ENCODE measurements around the gene PIK3R5.

Gene PIK3R5

GRCh38 chr17:9009096-9009495 is 43.6 kb upstream of the PIK3R5 start:
- no peaks in the 10 kb centered on the region for H4K20me1 ChIP-seq (ENCODE audit: control insufficient read depth, insufficient read depth, low read depth, low read length)
- no peaks in the 10 kb centered on the region for H3K9me3 ChIP-seq (ENCODE audit: control insufficient read depth, insufficient read depth, low read length)
- H3K79me2 ChIP-seq (ENCODE audit: control insufficient read depth, low read length), result no peaks in the 10 kb centered on the region
- no peaks in the 10 kb centered on the region for H3K36me3 ChIP-seq (ENCODE audit: control insufficient read depth, low read length)
- TF ChIP-seq CTCF (IDR thresholded peaks at IDR 0.05; ENCODE audit: low read depth, low read length, poor library complexity, severe bottlenecking) (no peak), EZH2phosphoT487 (IDR thresholded peaks at IDR 0.05; ENCODE audit: borderline replicate concordance, low read length) (no peak)
- peaks cover 13% of the 10 kb centered on the region for H3K27me3 ChIP-seq (ENCODE audit: control insufficient read depth, low read length)
- no peaks in the 10 kb centered on the region for H3F3A ChIP-seq (ENCODE audit: control insufficient read depth, insufficient read depth)
- H3K4me3 ChIP-seq (ENCODE audit: low read length), result no peak overlapping the region
- no peaks in the 10 kb centered on the region for H3K4me1 ChIP-seq (ENCODE audit: control insufficient read depth, low read length)
- H3K9me2 ChIP-seq (replicated peaks; ENCODE audit: control insufficient read depth, low read length), result no peaks in the 10 kb centered on the region
- no peak overlapping the region for H3K27ac ChIP-seq (ENCODE audit: low read depth, low read length)
- no peak overlapping the region for H3K4me2 ChIP-seq (ENCODE audit: low read length)

GRCh38 chr17:9007052-9007714 is 41.7 kb upstream of the PIK3R5 start:
- Histone ChIP-seq H3K4me1 (ENCODE audit: control insufficient read depth, low read length) (peaks cover 6% of the 10 kb centered on the region; the same call in 1 of the 2 replicates), H3K79me2 (ENCODE audit: control insufficient read depth, low read length) (no peaks in the 10 kb centered on the region), H3K27me3 (ENCODE audit: control insufficient read depth, low read length) (peaks cover 29% of the 10 kb centered on the region), H3K36me3 (ENCODE audit: control insufficient read depth, low read length) (no peaks in the 10 kb centered on the region), H3K4me2 (ENCODE audit: low read length) (no peak overlapping the region), H3K4me3 (ENCODE audit: low read length) (no peak overlapping the region), H3F3A (ENCODE audit: control insufficient read depth, insufficient read depth) (no peaks in the 10 kb centered on the region), H4K20me1 (ENCODE audit: control insufficient read depth, insufficient read depth, low read depth, low read length) (no peaks in the 10 kb centered on the region), H3K27ac (ENCODE audit: low read depth, low read length) (no peak overlapping the region), H3K9me3 (ENCODE audit: control insufficient read depth, insufficient read depth, low read length) (no peaks in the 10 kb centered on the region), H3K9me2 (replicated peaks; ENCODE audit: control insufficient read depth, low read length) (no peaks in the 10 kb centered on the region)
- no peak for TF ChIP-seq EZH2phosphoT487 (IDR thresholded peaks at IDR 0.05; ENCODE audit: borderline replicate concordance, low read length)
- no peak for TF ChIP-seq CTCF (IDR thresholded peaks at IDR 0.05; ENCODE audit: low read depth, low read length, poor library complexity, severe bottlenecking)

GRCh38 chr17:9006175-9006767 is 40.8 kb upstream of the PIK3R5 start:
- H3K27me3 ChIP-seq (ENCODE audit: control insufficient read depth, low read length), result peaks cover 36% of the 10 kb centered on the region
- no peak overlapping the region for H3K27ac ChIP-seq (ENCODE audit: low read depth, low read length)
- no peaks in the 10 kb centered on the region for H3K9me2 ChIP-seq (replicated peaks; ENCODE audit: control insufficient read depth, low read length)
- H3K4me1 ChIP-seq (ENCODE audit: control insufficient read depth, low read length), result peaks cover 14% of the 10 kb centered on the region
- no peaks in the 10 kb centered on the region for H3K36me3 ChIP-seq (ENCODE audit: control insufficient read depth, low read length)
- no peak for TF ChIP-seq CTCF (IDR thresholded peaks at IDR 0.05; ENCODE audit: low read depth, low read length, poor library complexity, severe bottlenecking)
- no peak for TF ChIP-seq EZH2phosphoT487 (IDR thresholded peaks at IDR 0.05; ENCODE audit: borderline replicate concordance, low read length)
- H3K4me2 ChIP-seq (ENCODE audit: low read length), result no peak overlapping the region
- H3F3A ChIP-seq (ENCODE audit: control insufficient read depth, insufficient read depth), result peaks cover 3% of the 10 kb centered on the region; the same call in 1 of the 2 replicates
- H3K79me2 ChIP-seq (ENCODE audit: control insufficient read depth, low read length), result no peaks in the 10 kb centered on the region
- no peak overlapping the region for H3K4me3 ChIP-seq (ENCODE audit: low read length)
- H3K9me3 ChIP-seq (ENCODE audit: control insufficient read depth, insufficient read depth, low read length), result no peaks in the 10 kb centered on the region
- no peaks in the 10 kb centered on the region; the same call in 1 of the 2 replicates for H4K20me1 ChIP-seq (ENCODE audit: control insufficient read depth, insufficient read depth, low read depth, low read length)

Measured in DOHH2 (cell line).